Nephron progenitor cell (in vitro differentiated cells): Measurements from ENCODE around the gene PARD3.

Experiments used
- DNase-seq: peaks from one replicate; pipeline ENCODE4 v3.0.0; 2021
- H3K27ac Mint-ChIP-seq: 2 replicates; pipeline ENCODE4 v1.8.0; 2021; ENCODE audit warnings: mild to moderate bottlenecking, moderate library complexity, mixed read lengths
- H3K27me3 Mint-ChIP-seq: 2 replicates; pipeline ENCODE4 v1.8.0; 2021; ENCODE audit warnings: mild to moderate bottlenecking, low read depth, mixed read lengths; ENCODE audit not compliant: poor library complexity
- H3K36me3 Mint-ChIP-seq: 2 replicates; pipeline ENCODE4 v1.8.0; 2021; ENCODE audit warnings: low read depth, mixed read lengths
- H3K4me1 Mint-ChIP-seq: 2 replicates; pipeline ENCODE4 v1.8.0; 2021; ENCODE audit warnings: mixed read lengths
- H3K4me3 Mint-ChIP-seq: 2 replicates; pipeline ENCODE4 v1.8.0; 2021; ENCODE audit warnings: mild to moderate bottlenecking, moderate library complexity, mixed read lengths
- H3K9me3 Mint-ChIP-seq: 2 replicates; pipeline ENCODE4 v1.8.0; 2021; ENCODE audit warnings: mild to moderate bottlenecking, moderate library complexity, mixed read lengths
- TF ChIP-seq, protein P1 (sequence below): fragments of 200-600 bp; sonication (generic); IDR thresholded peaks from 2 replicates; pipeline ENCODE4 v1.5.0; 2021; ENCODE audit warnings: antibody characterized with exemption

Gene PARD3

DNA sequence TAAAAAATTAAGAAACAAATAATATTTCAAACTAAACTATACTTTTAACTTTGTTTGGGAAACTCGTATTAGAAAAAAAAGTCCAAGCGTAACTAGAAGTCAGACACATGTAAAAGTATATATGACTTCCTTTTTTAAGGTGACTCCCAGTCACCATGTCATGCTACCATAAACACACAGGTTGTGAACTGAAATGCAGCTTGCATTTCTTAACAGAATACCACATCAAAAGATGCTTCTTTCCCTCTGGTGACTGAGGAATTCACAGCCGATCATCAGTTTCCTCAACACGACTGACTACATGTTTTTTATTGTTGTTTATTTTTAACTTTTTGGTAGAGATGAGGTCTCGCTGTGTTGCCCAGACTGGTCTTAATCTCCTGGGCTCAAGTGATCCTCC is 445.0 kb downstream of the PARD3 start:
- Mint-ChIP-seq H3K36me3 (peaks cover 68% of the 10 kb centered on the region), H3K4me1 (peaks cover 15% of the 10 kb centered on the region), H3K27ac (no peak overlapping the region), H3K4me3 (no peak overlapping the region), H3K27me3 (no peaks in the 10 kb centered on the region), H3K9me3 (peaks cover 30% of the 10 kb centered on the region)
- TF ChIP-seq, protein P1, sequence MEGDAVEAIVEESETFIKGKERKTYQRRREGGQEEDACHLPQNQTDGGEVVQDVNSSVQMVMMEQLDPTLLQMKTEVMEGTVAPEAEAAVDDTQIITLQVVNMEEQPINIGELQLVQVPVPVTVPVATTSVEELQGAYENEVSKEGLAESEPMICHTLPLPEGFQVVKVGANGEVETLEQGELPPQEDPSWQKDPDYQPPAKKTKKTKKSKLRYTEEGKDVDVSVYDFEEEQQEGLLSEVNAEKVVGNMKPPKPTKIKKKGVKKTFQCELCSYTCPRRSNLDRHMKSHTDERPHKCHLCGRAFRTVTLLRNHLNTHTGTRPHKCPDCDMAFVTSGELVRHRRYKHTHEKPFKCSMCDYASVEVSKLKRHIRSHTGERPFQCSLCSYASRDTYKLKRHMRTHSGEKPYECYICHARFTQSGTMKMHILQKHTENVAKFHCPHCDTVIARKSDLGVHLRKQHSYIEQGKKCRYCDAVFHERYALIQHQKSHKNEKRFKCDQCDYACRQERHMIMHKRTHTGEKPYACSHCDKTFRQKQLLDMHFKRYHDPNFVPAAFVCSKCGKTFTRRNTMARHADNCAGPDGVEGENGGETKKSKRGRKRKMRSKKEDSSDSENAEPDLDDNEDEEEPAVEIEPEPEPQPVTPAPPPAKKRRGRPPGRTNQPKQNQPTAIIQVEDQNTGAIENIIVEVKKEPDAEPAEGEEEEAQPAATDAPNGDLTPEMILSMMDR = no peak
- DNase-seq = no peak

DNA sequence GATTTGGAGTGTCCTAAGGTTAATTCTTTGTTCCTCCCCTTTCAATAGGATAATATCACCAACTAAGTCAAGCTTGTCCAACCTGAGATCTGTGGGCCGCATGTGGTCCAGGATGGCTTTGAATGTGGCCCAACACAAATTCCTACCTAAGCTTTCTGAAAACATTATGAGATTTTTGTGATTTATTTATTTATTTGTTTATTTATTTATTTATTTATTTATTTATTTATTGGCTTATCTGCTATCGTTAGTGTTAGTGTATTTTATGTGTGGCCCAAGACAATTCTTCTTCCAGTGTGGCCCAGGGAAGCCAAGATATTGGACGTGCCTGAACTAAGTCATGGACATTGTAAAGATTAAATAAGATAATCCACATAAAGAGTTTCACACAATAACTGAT is 446.0 kb downstream of the PARD3 start:
- Mint-ChIP-seq H3K27me3 (no peaks in the 10 kb centered on the region), H3K36me3 (peaks cover 62% of the 10 kb centered on the region), H3K9me3 (peaks cover 30% of the 10 kb centered on the region), H3K4me3 (no peak overlapping the region), H3K27ac (no peak overlapping the region), H3K4me1 (peaks cover 8% of the 10 kb centered on the region)
- TF ChIP-seq, protein P1 = no peak
- DNase-seq = no peak

DNA sequence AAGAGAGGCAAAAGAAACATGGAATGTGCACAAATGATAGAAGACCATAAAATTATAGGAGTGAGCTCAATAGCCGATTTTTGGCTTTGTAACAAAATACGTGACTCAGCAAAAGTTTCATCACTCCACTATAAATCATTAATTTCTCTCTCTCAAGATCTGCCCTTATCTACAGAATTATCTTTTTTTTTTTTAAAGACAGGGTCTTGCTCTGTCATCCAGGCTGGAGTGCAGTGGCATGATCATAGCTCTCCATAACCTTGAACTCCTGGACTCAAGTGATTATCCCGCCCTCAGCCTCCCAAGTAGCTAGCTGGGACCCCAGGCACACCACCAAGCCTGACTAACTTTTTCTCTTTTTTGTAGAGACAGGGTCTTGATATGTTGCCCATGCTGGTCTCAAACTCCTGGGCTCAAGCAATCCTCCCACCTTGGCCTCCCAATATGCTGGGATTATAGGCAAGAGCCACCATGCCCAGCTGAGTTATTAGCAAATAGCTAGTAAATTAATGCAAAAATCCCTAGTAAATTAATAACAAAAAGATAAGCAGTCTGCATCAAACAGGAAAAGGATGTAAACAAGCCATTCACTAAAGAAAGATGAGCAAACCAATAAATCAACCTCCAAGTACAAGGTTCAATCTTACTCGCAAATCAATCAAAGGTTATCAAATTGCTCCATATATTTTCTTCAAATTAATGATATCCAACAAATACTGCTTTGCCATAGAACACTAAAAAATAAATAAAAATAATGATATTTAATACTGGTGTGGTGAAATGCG is 450.7 kb downstream of the PARD3 start:
- H3K4me1 Mint-ChIP-seq = no peaks in the 10 kb centered on the region
- H3K4me3 Mint-ChIP-seq = no peak overlapping the region
- TF ChIP-seq, protein P1 = no peak
- DNase-seq = no peak
- no peak overlapping the region for H3K27ac Mint-ChIP-seq
- no peaks in the 10 kb centered on the region for H3K27me3 Mint-ChIP-seq
- peaks cover 7% of the 10 kb centered on the region for H3K9me3 Mint-ChIP-seq
- peaks cover 55% of the 10 kb centered on the region for H3K36me3 Mint-ChIP-seq

DNA sequence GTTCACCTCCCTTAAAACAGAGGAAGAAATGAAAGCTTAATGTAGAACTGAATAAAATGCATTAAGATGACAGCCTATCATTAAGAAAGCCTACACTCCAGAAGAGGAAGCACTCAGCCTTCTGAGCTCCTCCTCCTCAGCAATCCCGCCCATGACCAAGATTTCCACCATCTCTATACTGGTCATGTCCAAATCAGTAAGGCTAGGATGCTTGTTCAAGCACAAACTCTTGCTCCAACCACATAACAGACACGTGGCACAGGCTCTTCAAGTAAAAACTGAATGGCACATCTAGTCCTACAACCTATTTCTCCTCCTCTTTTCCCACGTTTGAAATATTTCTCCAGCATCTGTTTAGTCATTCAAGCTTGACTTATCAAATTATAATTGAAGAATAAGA is 454.1 kb downstream of the PARD3 start:
- TF ChIP-seq, protein P1 = no peak
- H3K36me3 Mint-ChIP-seq = peaks cover 50% of the 10 kb centered on the region
- DNase-seq = no peak
- no peak overlapping the region for H3K27ac Mint-ChIP-seq
- no peak overlapping the region for H3K4me3 Mint-ChIP-seq
- no peaks in the 10 kb centered on the region for H3K4me1 Mint-ChIP-seq
- H3K27me3 Mint-ChIP-seq = no peaks in the 10 kb centered on the region
- no peaks in the 10 kb centered on the region for H3K9me3 Mint-ChIP-seq

DNA sequence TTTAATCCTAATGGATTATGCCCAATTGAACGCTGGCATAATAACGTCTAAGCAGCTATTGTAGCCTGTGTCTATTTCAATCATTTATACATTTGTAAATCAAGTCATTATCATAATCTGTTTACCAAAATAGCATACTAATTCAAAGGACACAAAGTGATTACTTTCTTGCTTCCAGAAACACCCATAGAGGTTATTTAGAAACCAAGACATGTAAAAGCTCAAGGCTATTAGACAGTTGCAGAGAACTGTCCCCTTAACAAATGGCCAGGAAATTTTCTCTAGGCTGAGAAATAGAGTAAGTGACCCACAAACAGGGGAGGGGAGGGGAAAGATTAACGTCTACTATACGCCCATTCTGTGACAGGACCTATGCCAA is 455.7 kb downstream of the PARD3 start:
- H3K27ac Mint-ChIP-seq = peak overlapping the region; percentile 74
- DNase-seq = no peak
- H3K9me3 Mint-ChIP-seq = no peaks in the 10 kb centered on the region
- TF ChIP-seq, protein P1 = no peak
- peaks cover 66% of the 10 kb centered on the region for H3K36me3 Mint-ChIP-seq
- no peak overlapping the region for H3K4me3 Mint-ChIP-seq
- H3K4me1 Mint-ChIP-seq = no peaks in the 10 kb centered on the region
- no peaks in the 10 kb centered on the region for H3K27me3 Mint-ChIP-seq
